ENCODE results near the gene KHDRBS2.

- TF ChIP-seq EZH2 (IDR thresholded peaks at IDR 0.05; ENCODE audit: borderline replicate concordance, low read length) (no peak), CTCF (conservative IDR thresholded peaks at IDR 0.05 in 1 of 2, IDR thresholded peaks at IDR 0.05 in 1 of 2; ENCODE audit: extremely low read depth in 1 of 2, insufficient read depth in 1 of 2, low read depth in 1 of 2, low read length in 2 of 2) (no peak)
Observed at GRCh38 chr6:62037445-62037844, 248.6 kb downstream of the KHDRBS2 start.
